ENCODE results near the gene SOWAHC. TPM values are rescaled to one million over a fixed set of nuclear protein-coding genes. Genes with fewer than 3 reads are reported as not detected.

The SOWAHC gene
- total RNA-seq, 1 experiment from 2014 or later, result 18.6 TPM

GRCh38 chr2:109631741-109632140 lies 17.6 kb downstream of the SOWAHC start (continued):
- TF ChIP-seq CTCF (IDR thresholded peaks at IDR 0.05) (no peak), AR (CRISPR knock-in tag; IDR thresholded peaks at IDR 0.05) (no peak), PRDM15 (CRISPR knock-in tag; IDR thresholded peaks at IDR 0.05) (no peak), JAZF1 (CRISPR knock-in tag; IDR thresholded peaks at IDR 0.05) (no peak), STAT6 (CRISPR knock-in tag; conservative IDR thresholded peaks at IDR 0.05; ENCODE audit: low read depth) (no peak)

GRCh38 chr2:109632158-109632789 lies 18.1 kb downstream of the SOWAHC start:
- no peak for ATAC-seq
- CTCF ChIA-PET, result no interaction called here
- TF ChIP-seq MAX (CRISPR knock-in tag; IDR thresholded peaks at IDR 0.05) (no peak), ZNF317 (CRISPR knock-in tag; IDR thresholded peaks at IDR 0.05; ENCODE audit: borderline replicate concordance, low read depth) (no peak), GRHL2 (CRISPR knock-in tag; IDR thresholded peaks at IDR 0.05; ENCODE audit: insufficient replicate concordance, severe bottlenecking) (no peak), RELA (CRISPR knock-in tag; IDR thresholded peaks at IDR 0.05; ENCODE audit: borderline replicate concordance) (no peak), ZNF425 (CRISPR knock-in tag; conservative IDR thresholded peaks at IDR 0.05) (no peak), KAT7 (CRISPR knock-in tag; IDR thresholded peaks at IDR 0.05; ENCODE audit: borderline replicate concordance) (no peak), TCF7 (CRISPR knock-in tag; IDR thresholded peaks at IDR 0.05; ENCODE audit: low read depth) (no peak), IRF2 (CRISPR knock-in tag; IDR thresholded peaks at IDR 0.05; ENCODE audit: borderline replicate concordance, low read depth) (no peak), NFYB (CRISPR knock-in tag; conservative IDR thresholded peaks at IDR 0.05; ENCODE audit: low read depth) (no peak), USF2 (CRISPR knock-in tag; IDR thresholded peaks at IDR 0.05) (no peak), ZNF219 (CRISPR knock-in tag; IDR thresholded peaks at IDR 0.05; ENCODE audit: borderline replicate concordance) (no peak), ZNF121 (CRISPR knock-in tag; IDR thresholded peaks at IDR 0.05) (no peak), E2F4 (CRISPR knock-in tag; IDR thresholded peaks at IDR 0.05; ENCODE audit: borderline replicate concordance, low read depth) (no peak), ZBTB21 (CRISPR knock-in tag; IDR thresholded peaks at IDR 0.05; ENCODE audit: borderline replicate concordance) (no peak)

More at GRCh38 chr2:109632158-109632789, 18.1 kb downstream of the SOWAHC start:
- Mint-ChIP-seq H3K27me3 (ENCODE audit: low read depth) (no peaks in the 10 kb centered on the region), H3K9me3 (no peaks in the 10 kb centered on the region), H3K4me3 (no peak overlapping the region), H3K4me1 (no peaks in the 10 kb centered on the region), H3K36me3 (no peaks in the 10 kb centered on the region), H3K27ac (no peak overlapping the region)
- no peak for DNase-seq (ENCODE audit: low spot score)
- POLR2A ChIA-PET, result no interaction called here

Measured in WTC11 (cell line).